Stimulated activated CD4-positive, alpha-beta T cell treated with anti-CD3 and anti-CD28 coated beads, TNF-alpha, amount 100 ng/mL, for 48 hours (primary cell): Measurements from ENCODE around the gene SYT6.

Experiments
- DNase-seq, 3 donors: peaks; one replicate each; pipeline ENCODE4 v3.0.0-alpha.2; 2020; ENCODE audit warnings: low read depth in 3 of 3

Gene SYT6

GRCh38 chr1:114154146-114154962 is 685 bp upstream of the SYT6 start:
- no peak for DNase-seq

- no peak for DNase-seq
Measured at GRCh38 chr1:114152508-114153260, 985 bp downstream of the SYT6 start.

- DNase-seq = no peak
Measured at GRCh38 chr1:114152089-114152507, 1.6 kb downstream of the SYT6 start.

DNA sequence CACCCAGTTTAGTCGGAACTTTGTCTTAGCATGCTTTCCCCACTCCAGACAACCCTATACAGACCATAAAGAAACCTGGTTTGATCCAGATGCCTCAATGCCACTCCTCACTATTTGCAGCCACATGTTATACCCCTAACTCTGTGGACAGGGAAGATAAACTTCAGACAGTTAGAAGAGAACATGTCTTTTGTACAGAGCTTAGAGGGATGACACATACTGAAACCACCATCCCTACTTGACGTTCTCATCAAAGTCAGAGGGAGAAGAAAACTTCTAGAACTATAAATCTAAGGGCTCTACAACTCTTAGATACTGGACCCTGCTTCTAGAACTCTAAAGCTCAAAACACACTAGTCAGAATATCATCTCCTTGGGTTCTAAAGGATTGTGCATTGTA is 3.7 kb downstream of the SYT6 start:
- DNase-seq = no peak

DNA sequence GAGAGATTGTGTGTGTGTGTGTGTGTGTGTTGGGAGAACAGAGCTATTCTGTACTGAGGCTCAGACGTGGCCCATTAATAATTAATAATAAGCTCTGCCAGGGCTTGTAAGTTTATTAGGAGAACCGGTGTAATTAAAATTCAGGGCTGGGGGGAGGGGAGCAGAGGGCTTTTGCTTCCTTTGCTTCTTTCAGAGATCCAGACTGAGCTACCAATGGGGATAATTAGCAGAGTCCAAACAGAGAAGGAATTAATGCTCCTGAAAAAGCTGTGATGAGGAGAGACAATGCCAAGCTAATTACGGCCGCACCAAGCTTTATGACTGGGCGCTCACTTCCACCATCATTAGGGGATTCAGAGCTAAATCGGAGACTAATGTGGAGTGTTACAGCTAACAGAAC is 4.5 kb downstream of the SYT6 start:
- DNase-seq = no peak

GRCh38 chr1:114145504-114146151 is 8.0 kb downstream of the SYT6 start:
- DNase-seq = no peak

DNA sequence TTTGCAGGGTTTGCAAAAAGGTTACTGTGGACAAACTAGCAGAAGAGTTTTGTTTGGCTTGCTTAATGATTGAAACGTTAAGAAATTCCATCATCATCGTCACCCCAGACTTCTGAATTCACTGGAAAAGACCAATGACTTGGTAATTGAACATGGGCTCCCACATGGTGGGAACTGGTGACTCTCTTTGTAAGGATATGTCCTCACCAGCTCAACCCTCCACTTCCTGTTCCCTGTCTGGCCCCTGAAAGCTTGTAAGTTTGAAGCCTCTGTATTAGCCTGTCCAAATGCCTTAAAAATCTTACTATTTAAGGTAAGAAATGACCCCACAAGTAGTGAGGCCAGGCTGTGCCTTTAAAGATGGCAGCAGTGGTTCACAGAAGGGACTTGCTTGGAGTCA is 9.7 kb downstream of the SYT6 start:
- DNase-seq = no peak

DNA sequence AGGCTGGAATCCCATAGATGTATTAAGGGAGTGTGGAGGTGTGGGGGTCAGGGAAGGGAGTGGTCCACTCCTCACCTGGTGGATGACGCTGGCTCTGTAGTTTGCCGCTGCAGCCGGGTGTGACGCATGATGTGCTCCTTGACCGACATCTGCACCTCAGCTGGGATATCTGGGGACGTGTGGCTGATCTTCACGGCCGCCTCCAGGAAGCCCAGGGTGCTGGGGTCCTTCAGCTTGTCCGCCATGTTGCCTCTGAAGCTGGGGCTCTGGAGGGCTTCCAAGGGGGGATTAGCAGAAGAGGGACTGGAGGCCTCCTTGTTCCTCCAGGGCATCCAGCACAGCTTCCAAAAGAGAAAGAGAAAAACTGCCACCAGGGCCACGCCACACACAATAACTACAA is 14.1 kb downstream of the SYT6 start:
- DNase-seq = no peak

DNA sequence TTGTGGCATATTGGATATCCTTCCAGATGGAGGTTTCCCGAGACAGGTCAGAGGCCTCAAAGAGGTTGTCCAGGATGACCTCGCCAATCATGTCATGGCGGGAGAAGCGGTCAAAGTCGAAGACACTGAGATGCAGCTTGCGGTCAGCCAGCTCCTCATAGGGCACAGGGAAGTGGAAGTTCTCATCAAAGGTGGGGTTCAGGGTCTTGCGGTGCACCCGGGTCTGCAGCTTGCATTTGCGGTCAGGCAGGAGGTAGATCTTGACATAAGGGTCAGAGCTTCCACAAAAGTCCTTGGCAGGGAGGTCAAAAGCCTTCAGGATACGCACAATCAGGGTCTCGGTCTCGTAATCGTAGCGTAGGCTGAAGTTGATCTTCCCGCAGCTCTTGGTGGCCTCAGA is 16.2 kb downstream of the SYT6 start:
- no peak for DNase-seq

DNA sequence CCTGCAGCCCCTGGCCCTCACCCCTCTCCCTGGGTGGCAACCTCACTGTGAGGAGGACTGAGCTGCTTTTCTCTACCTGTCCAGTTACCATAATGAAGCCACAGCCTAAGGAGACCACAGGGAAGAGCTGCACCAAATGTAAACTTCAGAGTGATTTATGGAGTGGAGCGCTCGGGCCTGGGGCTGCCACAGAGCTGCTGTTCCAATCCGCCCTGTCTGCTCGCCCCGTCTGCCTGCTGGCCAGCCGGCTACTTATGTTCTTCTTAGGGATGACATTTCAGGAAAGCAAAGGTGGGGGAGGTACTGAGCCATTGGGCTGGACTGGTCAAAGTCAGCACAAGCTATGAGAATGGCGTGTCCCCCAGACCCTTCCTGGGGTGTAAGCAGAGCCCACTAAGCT is 17.9 kb downstream of the SYT6 start:
- DNase-seq = no peak

GRCh38 chr1:114134518-114134917 is 19.2 kb downstream of the SYT6 start:
- no peak for DNase-seq

DNA sequence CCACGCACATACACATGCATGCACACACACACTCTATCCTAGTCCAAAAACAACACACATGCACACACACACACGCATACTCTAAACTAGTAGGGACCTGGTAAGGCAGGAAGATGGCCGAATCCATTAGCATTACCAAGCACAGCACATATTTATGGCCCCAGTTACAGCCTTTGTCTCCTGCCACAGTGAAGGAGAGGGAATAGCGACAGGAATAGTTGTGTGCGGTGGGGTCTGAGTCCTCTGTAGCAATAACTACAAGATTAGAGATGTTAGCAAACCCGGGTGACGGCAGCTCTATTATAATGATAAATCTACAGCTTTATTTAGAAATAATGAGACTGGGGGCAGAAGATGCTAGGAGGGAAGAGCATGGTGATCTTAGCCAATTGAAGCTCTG is 20.5 kb downstream of the SYT6 start:
- DNase-seq = no peak

GRCh38 chr1:114131526-114132220 is 22.0 kb downstream of the SYT6 start:
- no peak for DNase-seq

DNA sequence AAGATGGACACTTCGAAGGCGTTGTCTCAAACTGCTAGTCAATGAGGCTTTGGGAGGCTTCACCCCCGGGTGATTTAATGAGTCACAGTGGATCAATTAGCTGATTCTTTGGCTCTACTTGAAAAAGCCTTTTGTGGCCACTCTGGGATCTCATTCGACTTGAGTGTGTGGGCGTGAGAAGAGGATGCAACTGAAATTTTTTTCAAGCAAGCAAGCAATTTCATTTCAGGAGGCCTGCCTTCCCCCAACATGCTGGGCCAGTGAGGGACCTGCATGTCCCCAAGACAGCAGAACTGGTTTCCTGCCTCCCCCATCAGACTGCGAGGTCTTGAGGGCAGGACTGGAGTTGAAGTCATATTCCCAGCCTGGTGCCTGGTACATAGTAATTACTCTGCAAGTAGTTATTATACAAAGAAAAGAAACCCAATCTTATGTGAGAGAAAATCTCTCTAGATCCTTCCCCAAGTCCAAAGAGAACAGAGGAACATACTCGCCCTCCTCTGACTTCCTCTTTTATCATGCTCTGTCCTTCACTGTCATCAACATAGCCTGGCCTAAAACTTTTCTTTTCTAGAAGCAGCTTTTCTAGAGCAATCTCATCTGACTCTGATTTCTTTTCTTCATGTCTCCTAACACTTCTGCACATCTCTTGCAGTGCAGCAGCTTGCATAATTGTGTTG is 22.7 kb downstream of the SYT6 start:
- no peak for DNase-seq

GRCh38 chr1:114130213-114130612 is 23.5 kb downstream of the SYT6 start:
- DNase-seq = no peak

- DNase-seq = no peak
Measured at GRCh38 chr1:114128293-114128692, 25.4 kb downstream of the SYT6 start.

DNA sequence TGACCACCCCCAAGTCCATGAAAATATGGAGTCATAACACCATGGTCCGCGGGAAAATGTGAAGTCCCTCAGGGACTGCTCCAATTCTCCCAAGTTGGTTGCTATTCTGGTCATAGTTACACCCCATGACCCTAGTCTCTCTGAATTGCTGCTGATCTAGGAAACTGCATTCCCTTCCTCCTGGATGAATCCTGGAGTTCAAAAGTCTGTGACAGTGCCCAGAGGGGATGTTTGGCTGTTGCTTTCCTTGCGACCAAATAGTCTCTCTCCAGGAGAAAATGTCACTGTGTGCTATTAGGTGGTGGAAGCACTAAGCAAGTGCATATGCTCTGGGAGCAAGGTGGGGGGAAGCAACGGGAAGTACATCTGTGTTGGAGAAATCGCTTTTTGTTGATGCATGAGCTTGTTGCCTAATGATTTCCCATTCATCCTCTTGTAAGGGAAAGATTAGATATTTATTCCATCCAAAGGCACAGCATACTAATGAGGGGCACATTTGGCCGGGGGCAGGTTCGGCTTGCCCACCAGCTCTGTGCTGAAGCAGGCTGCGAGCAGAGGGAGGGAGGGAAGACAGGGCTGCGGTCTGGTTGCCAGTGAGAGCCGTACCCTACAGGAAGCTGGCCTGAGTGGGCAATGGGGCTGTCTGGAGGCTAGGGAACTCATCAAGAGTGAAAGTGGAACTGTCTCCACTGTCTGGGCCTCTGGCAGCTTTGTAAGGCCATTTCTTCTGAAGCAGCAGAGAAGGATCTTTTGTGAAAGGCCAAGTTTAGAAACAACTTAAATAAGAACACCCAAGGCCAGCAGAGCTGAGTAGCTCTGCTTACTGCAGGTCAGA is 27.2 kb downstream of the SYT6 start:
- DNase-seq = no peak

GRCh38 chr1:114124644-114125043 is 29.0 kb downstream of the SYT6 start:
- DNase-seq = no peak

GRCh38 chr1:114122941-114123618 is 30.6 kb downstream of the SYT6 start:
- no peak for DNase-seq

DNA sequence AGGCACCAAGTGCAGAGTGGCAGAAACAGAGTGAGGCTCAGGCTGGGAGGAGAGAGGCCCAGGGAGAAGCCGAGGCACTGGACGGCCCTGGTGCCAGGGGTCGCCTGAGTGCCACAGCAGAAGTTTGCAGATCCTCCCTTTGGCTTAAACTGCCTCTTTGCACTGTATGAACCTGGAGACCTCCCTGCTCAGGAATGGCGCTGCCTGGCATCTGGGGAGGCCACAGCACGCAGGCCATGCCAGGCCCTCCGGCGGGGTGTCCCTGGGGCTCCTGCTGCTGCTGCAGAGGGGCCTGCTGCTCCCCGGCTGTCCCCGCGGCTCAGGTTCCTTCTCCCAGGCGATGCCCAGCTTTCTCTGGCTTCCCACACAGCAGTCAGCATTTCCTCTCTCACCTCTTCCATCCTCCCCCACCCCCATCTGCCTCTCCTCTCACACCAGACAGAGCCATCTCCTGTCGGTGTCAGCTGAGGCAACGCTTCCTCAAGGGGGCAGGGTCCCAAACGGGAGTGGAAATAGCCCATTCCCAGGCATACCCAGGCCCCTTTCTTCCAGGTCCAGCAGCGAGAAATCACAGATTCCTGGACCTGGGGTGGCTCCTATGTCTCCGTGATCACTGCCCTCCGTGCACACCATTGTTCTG is 35.2 kb downstream of the SYT6 start:
- no peak for DNase-seq
